ENCODE results near the gene RAMP2.

RAMP2 gene

DNA sequence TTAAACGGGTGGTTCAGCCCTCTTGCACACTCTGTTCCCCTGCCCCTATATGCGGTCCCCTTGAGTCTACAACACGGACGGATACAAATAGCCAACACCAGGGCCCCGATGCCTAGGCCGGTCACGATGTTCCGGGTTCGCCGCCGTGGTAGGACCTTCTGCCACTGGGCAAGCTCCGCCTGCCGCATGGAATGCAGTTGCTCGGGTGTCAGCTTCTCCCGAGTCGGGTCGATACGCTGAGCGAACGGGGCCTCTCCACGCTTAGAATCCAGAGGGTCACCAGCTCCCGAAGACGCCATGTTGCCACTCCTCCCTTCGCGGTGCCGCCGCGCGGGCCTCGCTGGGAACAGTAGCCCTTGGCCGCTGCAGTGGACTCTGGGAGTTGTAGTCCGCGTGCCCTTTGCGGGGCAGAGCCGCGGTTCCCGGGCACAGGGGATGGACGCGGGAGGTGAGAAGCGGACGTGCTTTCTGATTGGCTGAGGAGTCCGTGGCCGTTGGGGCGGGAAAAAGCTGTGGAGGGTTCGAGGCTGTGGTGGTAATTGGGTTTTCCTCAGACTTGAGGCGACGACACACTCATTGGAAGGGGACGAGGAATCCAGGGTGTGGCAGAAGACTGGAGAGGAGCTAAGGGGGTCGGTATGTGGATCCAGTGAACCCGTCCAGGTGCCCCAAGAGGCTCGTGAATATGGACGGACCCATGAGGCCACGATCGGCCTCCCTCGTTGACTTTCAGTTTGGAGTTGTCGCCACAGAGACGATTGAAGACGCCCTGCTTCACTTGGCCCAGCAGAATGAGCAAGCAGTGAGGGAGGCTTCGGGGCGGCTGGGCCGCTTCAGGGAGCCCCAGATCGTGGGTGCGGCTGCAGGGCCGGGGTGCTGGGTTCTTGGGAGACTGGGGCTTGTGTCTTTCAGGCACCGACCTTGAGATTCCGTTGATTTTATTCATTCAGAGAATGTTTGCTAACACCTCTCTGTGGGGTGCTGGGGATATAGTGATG is 37.7 kb downstream of the RAMP2 start, which contains the start of the genes CNTD1 and COA3:
Gene CNTD1, plus strand, starts transcription at position 479 of the 998 bp plus-strand sequence. Its CDS starts 207 bp downstream, at position 686.
Gene COA3, minus strand, starts transcription at position 322 of the 998 bp plus-strand sequence. Its CDS starts 23 bp downstream, at position 299.
- peak within 1 kb of the TSS; percentile 83 for H2AFZ ChIP-seq (ENCODE audit: low read depth, low read length)

DNA sequence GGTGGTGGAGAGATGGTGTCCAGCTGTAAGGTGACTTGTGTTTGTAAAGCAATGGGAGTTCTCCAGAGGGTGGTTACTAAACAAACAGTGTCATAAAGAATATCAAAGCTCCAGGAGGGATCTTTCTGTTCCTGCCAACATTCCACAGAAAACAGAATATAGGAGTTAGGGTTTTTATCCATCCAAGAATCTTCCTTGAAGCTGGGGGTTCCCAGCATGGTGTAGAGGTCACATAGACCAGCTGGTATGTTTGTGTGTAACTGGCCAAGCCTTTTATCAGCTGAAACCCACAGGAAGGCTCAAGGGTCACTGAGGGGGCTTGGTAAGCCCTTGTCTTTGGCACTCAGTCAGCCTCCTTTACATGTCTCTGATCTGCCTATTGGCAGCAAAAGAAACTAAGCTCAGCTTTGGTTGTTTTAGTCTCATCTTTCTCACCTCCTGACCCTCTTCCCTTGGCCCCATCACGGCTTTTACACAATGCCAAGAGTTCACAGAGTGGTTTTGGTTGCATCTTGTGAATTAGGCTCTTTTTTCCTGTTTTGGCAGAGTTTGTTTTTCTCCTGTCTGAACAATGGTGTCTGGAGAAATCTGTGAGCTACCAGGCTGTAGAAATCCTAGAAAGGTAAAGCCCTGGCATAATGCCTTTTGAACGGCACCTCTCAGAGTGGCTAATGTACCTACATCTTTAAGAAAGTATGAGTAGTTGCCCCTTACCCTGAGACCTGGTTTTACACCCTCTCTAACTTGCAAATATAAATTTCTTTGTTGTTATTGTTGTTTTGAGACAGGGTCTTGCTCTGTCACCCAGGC is 42.3 kb downstream of the RAMP2 start:
- Histone ChIP-seq H2BK12ac (ENCODE audit: low read length in 2 of 2) (no peak overlapping the region), H2BK120ac (ENCODE audit: low read depth, low read length) (no peak overlapping the region), H2BK15ac (ENCODE audit: low read depth, poor library complexity, severe bottlenecking) (no peak overlapping the region), H3K4me1 (ENCODE audit: control insufficient read depth, insufficient read depth, low read depth, low read length) (peaks cover 7% of the 10 kb centered on the region), H3K36me3 (ENCODE audit: control insufficient read depth in 1 of 2, insufficient read depth in 2 of 2, low read depth in 1 of 2, low read length in 2 of 2) (peaks cover 0 to 1% of the 10 kb centered on the region in 2 experiments), H2AFZ (ENCODE audit: low read depth, low read length) (no peak overlapping the region), H3K4me2 (ENCODE audit: low read length, poor library complexity, severe bottlenecking) (peak overlapping the region; percentile 30), H3K27ac (ENCODE audit: low read length, poor library complexity, severe bottlenecking) (peak overlapping the region; percentile 40), H3K14ac (ENCODE audit: low read length in 2 of 2) (no peak overlapping the region), H2AK5ac (ENCODE audit: low read length, severe bottlenecking) (no peak overlapping the region), H3K4ac (ENCODE audit: low read depth in 1 of 2, low read length in 2 of 2) (no peak overlapping the region), H3K18ac (ENCODE audit: low read depth in 1 of 2, low read length in 2 of 2) (no peak overlapping the region), H3K79me1 (replicated peaks; ENCODE audit: low read length, poor library complexity, severe bottlenecking) (peaks cover 2% of the 10 kb centered on the region), H4K91ac (ENCODE audit: low read length) (no peak overlapping the region), H2BK5ac (ENCODE audit: low read depth, low read length, poor library complexity, severe bottlenecking) (no peak overlapping the region), H3K9me3 (ENCODE audit: control insufficient read depth, low read length) (no peaks in the 10 kb centered on the region), H3K27me3 (ENCODE audit: control insufficient read depth in 1 of 2, insufficient read depth in 1 of 2, low read length in 2 of 2) (no peaks in the 10 kb centered on the region), H4K8ac (ENCODE audit: low read length) (no peak overlapping the region), H3K9ac (ENCODE audit: low read length) (no peak overlapping the region), H3K23ac (ENCODE audit: low read length in 2 of 2) (no peak overlapping the region), H3K4me3 (ENCODE audit: insufficient read depth in 1 of 2, low read depth in 1 of 2, low read length in 2 of 2) (no peak overlapping the region)
- WGBS: 100% methylated on average over 1 of the region's 2 CpGs
- DNase-seq: peak; percentile 22

More for the DNA sequence above, 37.7 kb downstream of the RAMP2 start, which contains the start of the genes CNTD1 and COA3:
- peak; percentile 86 for DNase-seq
- Histone ChIP-seq H3K4me2 (ENCODE audit: low read length, poor library complexity, severe bottlenecking) (peak within 1 kb of the TSS; percentile 81), H2BK5ac (ENCODE audit: low read depth, low read length, poor library complexity, severe bottlenecking) (peak within 1 kb of the TSS; percentile 66), H3K79me1 (replicated peaks; ENCODE audit: low read length, poor library complexity, severe bottlenecking) (peaks cover 18% of the 10 kb centered on the region), H3K18ac (ENCODE audit: low read depth in 1 of 2, low read length in 2 of 2) (peak within 1 kb of the TSS; percentile 93 to 98), H3K23ac (ENCODE audit: low read length in 2 of 2) (peak within 1 kb of the TSS in 1 of 2 experiments; percentile 23), H3K4me3 (ENCODE audit: insufficient read depth in 1 of 2, low read depth in 1 of 2, low read length in 2 of 2) (peak within 1 kb of the TSS; percentile 96 to 99), H3K27me3 (ENCODE audit: control insufficient read depth in 1 of 2, insufficient read depth in 1 of 2, low read length in 2 of 2) (no peaks in the 10 kb centered on the region), H3K9me3 (ENCODE audit: control insufficient read depth, low read length) (no peaks in the 10 kb centered on the region), H4K8ac (ENCODE audit: low read length) (peak within 1 kb of the TSS; percentile 89), H2BK120ac (ENCODE audit: low read depth, low read length) (no peak within 1 kb of the TSS), H3K4me1 (ENCODE audit: control insufficient read depth, insufficient read depth, low read depth, low read length) (peaks cover 21% of the 10 kb centered on the region), H3K36me3 (ENCODE audit: control insufficient read depth in 1 of 2, insufficient read depth in 2 of 2, low read depth in 1 of 2, low read length in 2 of 2) (peaks cover 15 to 24% of the 10 kb centered on the region in 2 experiments), H2BK15ac (ENCODE audit: low read depth, poor library complexity, severe bottlenecking) (peak within 1 kb of the TSS; percentile 12), H2BK12ac (ENCODE audit: low read length in 2 of 2) (peak within 1 kb of the TSS; percentile 34 to 55), H2AK5ac (ENCODE audit: low read length, severe bottlenecking) (peak within 1 kb of the TSS; percentile 28), H3K9ac (ENCODE audit: low read length) (peak within 1 kb of the TSS; percentile 96), H3K14ac (ENCODE audit: low read length in 2 of 2) (peak within 1 kb of the TSS in 1 of 2 experiments; percentile 82), H3K4ac (ENCODE audit: low read depth in 1 of 2, low read length in 2 of 2) (peak within 1 kb of the TSS; percentile 62 to 77), H3K27ac (ENCODE audit: low read length, poor library complexity, severe bottlenecking) (peak within 1 kb of the TSS; percentile 46), H4K91ac (ENCODE audit: low read length) (peak within 1 kb of the TSS; percentile 48)
- 31% methylated on average over 66 of the region's 66 CpGs for WGBS

GRCh38 chr17:42804918-42805367 is 43.9 kb downstream of the RAMP2 start:
- no peaks in the 10 kb centered on the region for H3K79me1 ChIP-seq (replicated peaks; ENCODE audit: low read length, poor library complexity, severe bottlenecking)
- no peak overlapping the region for H3K14ac ChIP-seq (ENCODE audit: low read length in 2 of 2)
- H2BK120ac ChIP-seq (ENCODE audit: low read depth, low read length): no peak overlapping the region
- no peaks in the 10 kb centered on the region for H3K27me3 ChIP-seq (ENCODE audit: control insufficient read depth in 1 of 2, insufficient read depth in 1 of 2, low read length in 2 of 2)
- H2AK5ac ChIP-seq (ENCODE audit: low read length, severe bottlenecking): no peak overlapping the region
- H3K27ac ChIP-seq (ENCODE audit: low read length, poor library complexity, severe bottlenecking): no peak overlapping the region
- no peak overlapping the region for H2BK15ac ChIP-seq (ENCODE audit: low read depth, poor library complexity, severe bottlenecking)
- peaks cover 3% of the 10 kb centered on the region for H3K4me1 ChIP-seq (ENCODE audit: control insufficient read depth, insufficient read depth, low read depth, low read length)
- H3K4ac ChIP-seq (ENCODE audit: low read depth in 1 of 2, low read length in 2 of 2): no peak overlapping the region
- peak; percentile 46 for DNase-seq
- H3K4me3 ChIP-seq (ENCODE audit: insufficient read depth in 1 of 2, low read depth in 1 of 2, low read length in 2 of 2): no peak overlapping the region
- H4K91ac ChIP-seq (ENCODE audit: low read length): no peak overlapping the region
- 93% methylated on average over 1 of the region's 1 CpG for WGBS
- H3K4me2 ChIP-seq (ENCODE audit: low read length, poor library complexity, severe bottlenecking): no peak overlapping the region
- no peak overlapping the region for H2BK5ac ChIP-seq (ENCODE audit: low read depth, low read length, poor library complexity, severe bottlenecking)
- H3K36me3 ChIP-seq (ENCODE audit: control insufficient read depth in 1 of 2, insufficient read depth in 2 of 2, low read depth in 1 of 2, low read length in 2 of 2): peaks cover under 1 to 10% of the 10 kb centered on the region in 2 experiments
- H3K9ac ChIP-seq (ENCODE audit: low read length): no peak overlapping the region
- no peak overlapping the region for H3K23ac ChIP-seq (ENCODE audit: low read length in 2 of 2)
- H2BK12ac ChIP-seq (ENCODE audit: low read length in 2 of 2): no peak overlapping the region
- H4K8ac ChIP-seq (ENCODE audit: low read length): peak overlapping the region; percentile 20
- no peak overlapping the region for H2AFZ ChIP-seq (ENCODE audit: low read depth, low read length)
- H3K9me3 ChIP-seq (ENCODE audit: control insufficient read depth, low read length): no peaks in the 10 kb centered on the region
- no peak overlapping the region for H3K18ac ChIP-seq (ENCODE audit: low read depth in 1 of 2, low read length in 2 of 2)
